ENCODE data around the gene ATXN7L1.

ATXN7L1 gene

GRCh38 chr7:105647591-105647990 is 228.8 kb downstream of the ATXN7L1 start:
- DNase-seq (ENCODE audit: low read depth in 3 of 3) = no peak

- no peak for DNase-seq (ENCODE audit: low read depth in 3 of 3)
Measured at GRCh38 chr7:105644937-105645336, 231.5 kb downstream of the ATXN7L1 start.

- no peak for DNase-seq (ENCODE audit: low read depth in 3 of 3)
Measured at GRCh38 chr7:105643851-105644250, 232.5 kb downstream of the ATXN7L1 start.

- no peak for DNase-seq (ENCODE audit: low read depth in 3 of 3)
Measured at GRCh38 chr7:105643384-105643783, 233.0 kb downstream of the ATXN7L1 start.

GRCh38 chr7:105642264-105642663 is 234.1 kb downstream of the ATXN7L1 start:
- DNase-seq (ENCODE audit: low read depth in 3 of 3) = no peak

GRCh38 chr7:105640956-105641810 is 235.2 kb downstream of the ATXN7L1 start:
- DNase-seq (ENCODE audit: low read depth in 3 of 3) = no peak

- DNase-seq (ENCODE audit: low read depth in 3 of 3) = no peak
Measured at GRCh38 chr7:105639667-105640493, 236.5 kb downstream of the ATXN7L1 start.

GRCh38 chr7:105638902-105639495 is 237.4 kb downstream of the ATXN7L1 start:
- DNase-seq (ENCODE audit: low read depth in 3 of 3) = no peak

- no peak for DNase-seq (ENCODE audit: low read depth in 3 of 3)
Measured at GRCh38 chr7:105638334-105638733, 238.1 kb downstream of the ATXN7L1 start.

GRCh38 chr7:105637755-105638154 is 238.6 kb downstream of the ATXN7L1 start:
- DNase-seq (ENCODE audit: low read depth in 3 of 3) = no peak

GRCh38 chr7:105636982-105637381 is 239.4 kb downstream of the ATXN7L1 start:
- no peak for DNase-seq (ENCODE audit: low read depth in 3 of 3)

- no peak for DNase-seq (ENCODE audit: low read depth in 3 of 3)
Measured at GRCh38 chr7:105635197-105635596, 241.2 kb downstream of the ATXN7L1 start.

GRCh38 chr7:105625986-105626385 is 250.4 kb downstream of the ATXN7L1 start:
- DNase-seq (ENCODE audit: low read depth in 3 of 3) = no peak

- DNase-seq (ENCODE audit: low read depth in 3 of 3) = no peak
Measured at GRCh38 chr7:105623906-105624305, 252.5 kb downstream of the ATXN7L1 start.

GRCh38 chr7:105623378-105623777 is 253.0 kb downstream of the ATXN7L1 start:
- no peak for DNase-seq (ENCODE audit: low read depth in 3 of 3)

- no peak for DNase-seq (ENCODE audit: low read depth in 3 of 3)
Measured at GRCh38 chr7:105622106-105622731, 254.2 kb downstream of the ATXN7L1 start.

GRCh38 chr7:105621617-105622016 is 254.8 kb downstream of the ATXN7L1 start:
- DNase-seq (ENCODE audit: low read depth in 3 of 3) = no peak

- DNase-seq (ENCODE audit: low read depth in 3 of 3) = no peak
Measured at GRCh38 chr7:105621176-105621575, 255.2 kb downstream of the ATXN7L1 start.

- DNase-seq (ENCODE audit: low read depth in 3 of 3) = no peak
Measured at GRCh38 chr7:105619590-105619989, 256.8 kb downstream of the ATXN7L1 start.

GRCh38 chr7:105618016-105618296 is 258.4 kb downstream of the ATXN7L1 start:
- no peak for DNase-seq (ENCODE audit: low read depth in 3 of 3)

GRCh38 chr7:105617280-105618015 is 259.0 kb downstream of the ATXN7L1 start:
- DNase-seq (ENCODE audit: low read depth in 3 of 3) = no peak

Data from stimulated activated CD4-positive, alpha-beta T cell treated with anti-CD3 and anti-CD28 coated beads, TNF-alpha, amount 100 ng/mL, for 4 hours (primary cell).